ENCODE data around the gene OPN1MW.
"Not testable (repeated sequence)": the region's sequence is repeated elsewhere in the genome, so short reads cannot be mapped to it uniquely, and the experiment has no call there.

The OPN1MW gene

DNA sequence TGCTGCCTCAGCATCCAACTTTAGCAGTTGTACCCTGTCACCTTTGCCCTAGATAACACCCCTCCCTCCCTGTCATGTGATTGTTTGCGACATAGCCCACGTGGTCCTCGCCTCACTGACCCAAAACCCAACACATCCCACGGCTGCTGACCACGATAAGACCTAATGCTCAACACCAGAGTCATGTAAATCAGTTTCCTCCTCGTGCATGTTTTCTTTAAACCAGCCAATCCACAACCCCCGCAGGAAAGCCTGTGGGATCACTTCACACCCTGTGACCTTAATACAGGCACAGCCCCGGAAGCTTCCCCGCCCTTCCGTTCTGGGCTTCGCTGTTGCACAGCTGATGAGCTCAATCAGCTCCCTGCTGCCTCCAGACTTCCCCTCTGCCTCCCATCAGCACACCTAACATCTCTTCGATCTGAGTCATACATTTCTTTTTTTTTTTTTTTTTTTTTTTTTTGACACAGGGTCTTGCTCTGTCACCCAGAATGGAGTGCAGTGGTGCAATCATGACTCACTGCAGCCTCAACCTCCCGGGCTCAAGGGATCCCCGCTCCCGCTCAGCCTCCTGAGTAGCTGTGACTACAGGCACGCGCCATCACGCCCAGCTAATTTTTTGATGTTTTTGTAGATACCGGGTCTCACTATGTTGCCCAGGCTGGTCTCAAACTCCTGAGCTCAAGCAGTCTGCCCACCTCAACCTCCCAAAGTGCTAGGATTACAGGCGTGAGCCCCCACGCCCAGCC is 27.4 kb downstream of the OPN1MW start:
- in situ Hi-C loops (cut with MboI; ENCODE audit: low sequenced_read_pairs) = not testable (repeated sequence)

DNA sequence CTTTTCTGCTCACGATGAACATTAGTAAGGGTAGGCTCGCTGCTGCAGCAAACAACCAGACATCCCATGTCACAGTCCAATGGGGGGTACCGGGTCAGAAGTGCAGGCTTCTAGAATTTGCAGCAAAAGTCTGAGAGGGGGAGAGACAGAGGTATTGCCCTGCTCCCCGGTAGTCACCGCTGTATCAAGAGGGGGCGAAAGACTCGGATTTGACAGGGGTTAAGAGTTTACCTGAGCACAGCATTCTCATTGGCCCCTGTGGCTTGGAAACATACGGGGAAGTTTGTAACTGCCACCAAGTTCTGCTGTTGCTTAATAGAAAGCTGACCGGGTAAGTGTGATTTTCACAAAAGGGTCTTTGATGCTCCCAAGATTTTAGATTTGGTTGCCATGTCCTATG is 28.7 kb downstream of the OPN1MW start:
- in situ Hi-C loops (cut with MboI; ENCODE audit: low sequenced_read_pairs) = not testable (repeated sequence)

DNA sequence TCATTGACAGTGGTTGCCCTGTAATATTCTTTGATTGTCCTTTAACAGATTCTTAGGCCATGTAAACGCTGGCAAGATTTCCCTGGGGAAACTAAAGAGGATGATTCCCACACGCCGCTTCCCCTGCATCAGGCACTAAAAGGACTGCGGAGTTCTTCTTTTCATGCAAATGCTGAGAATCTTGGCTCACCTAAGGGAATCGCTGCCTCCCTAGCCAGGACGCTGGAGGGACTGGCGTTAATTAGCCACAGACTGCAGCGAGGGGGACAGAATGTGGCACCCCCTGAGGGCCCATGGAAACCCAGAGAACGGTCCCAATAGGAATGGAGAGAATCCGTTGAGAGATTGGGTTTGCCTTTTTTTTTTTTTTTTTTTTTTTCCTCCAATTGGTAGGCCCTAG is 29.1 kb downstream of the OPN1MW start:
- in situ Hi-C loops (cut with MboI; ENCODE audit: low sequenced_read_pairs) = not testable (repeated sequence)

DNA sequence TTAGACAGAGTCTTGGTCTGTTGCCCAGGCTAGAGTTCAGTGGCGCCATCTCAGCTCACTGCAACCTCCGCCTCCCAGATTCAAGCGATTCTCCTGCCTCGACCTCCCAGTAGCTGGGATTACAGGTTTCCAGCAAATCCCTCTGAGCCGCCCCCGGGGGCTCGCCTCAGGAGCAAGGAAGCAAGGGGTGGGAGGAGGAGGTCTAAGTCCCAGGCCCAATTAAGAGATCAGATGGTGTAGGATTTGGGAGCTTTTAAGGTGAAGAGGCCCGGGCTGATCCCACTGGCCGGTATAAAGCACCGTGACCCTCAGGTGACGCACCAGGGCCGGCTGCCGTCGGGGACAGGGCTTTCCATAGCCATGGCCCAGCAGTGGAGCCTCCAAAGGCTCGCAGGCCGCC is 37.1 kb downstream of the OPN1MW start, which contains the start of gene OPN1MW2:
TSS of gene OPN1MW2 (plus strand) at position 301 of the 400 bp plus-strand sequence. CDS start at position 361, 60 bp downstream.
- in situ Hi-C loops (cut with MboI; ENCODE audit: low sequenced_read_pairs) = not testable (repeated sequence)

DNA sequence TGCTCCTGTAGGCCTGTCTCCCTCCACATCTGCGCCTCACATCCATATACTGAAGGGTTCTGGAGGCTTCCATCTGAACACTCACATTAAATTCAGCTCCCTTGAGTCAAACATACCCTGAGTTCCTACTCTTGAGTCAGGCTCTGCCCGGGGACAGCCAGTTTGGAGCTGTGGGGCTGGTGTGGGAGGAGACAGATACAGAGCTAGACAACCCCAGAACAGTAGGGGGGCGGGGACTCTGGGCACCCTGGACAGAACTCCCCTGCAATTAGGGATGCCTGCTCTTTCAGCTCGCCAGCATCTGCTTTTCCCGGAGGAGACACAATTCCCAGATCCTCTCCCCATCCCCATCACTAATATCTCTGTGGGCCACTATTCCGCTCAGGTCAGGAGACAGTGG is 42.9 kb downstream of the OPN1MW start:
- in situ Hi-C loops (cut with MboI; ENCODE audit: low sequenced_read_pairs) = not testable (repeated sequence)

DNA sequence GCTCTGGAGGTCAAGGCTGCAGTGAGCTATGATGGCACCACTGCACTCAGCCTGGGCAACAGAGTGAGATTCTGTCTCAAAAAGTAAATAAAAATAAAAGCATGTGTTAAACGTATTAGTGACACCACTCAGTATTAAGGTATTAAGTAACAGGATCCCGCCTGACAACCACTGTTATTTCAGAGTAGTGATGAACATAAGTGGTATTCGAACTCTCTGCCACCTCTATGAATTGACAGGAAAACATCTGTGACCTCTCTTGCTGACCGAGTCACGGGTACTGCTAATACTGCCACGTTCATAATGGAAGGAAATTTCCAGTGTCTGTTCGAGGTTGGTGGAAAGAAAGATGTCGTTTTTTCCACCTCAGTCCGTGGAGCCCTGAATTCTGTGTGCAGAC is 44.3 kb downstream of the OPN1MW start:
- in situ Hi-C loops (cut with MboI; ENCODE audit: low sequenced_read_pairs) = not testable (repeated sequence)

DNA sequence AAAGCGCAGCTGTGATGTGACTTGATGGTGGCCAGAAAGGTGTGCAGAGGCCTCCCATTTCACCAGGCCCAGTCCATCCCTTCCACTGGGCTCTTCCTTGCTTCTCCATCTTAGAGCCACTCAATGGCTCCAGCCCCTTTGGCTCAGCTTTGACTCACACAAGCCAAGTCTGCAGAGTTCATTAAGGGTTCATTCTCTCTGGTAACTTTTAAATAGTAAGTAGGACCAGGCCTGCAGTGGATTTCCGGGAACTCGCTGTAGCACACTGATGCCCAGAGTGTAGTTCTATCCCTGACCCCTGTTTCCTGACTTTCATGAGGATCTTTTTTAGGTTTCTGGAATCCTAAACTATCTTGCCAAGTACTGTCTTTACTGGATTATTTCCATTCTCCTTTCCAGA is 49.0 kb downstream of the OPN1MW start:
- in situ Hi-C loops (cut with MboI; ENCODE audit: low sequenced_read_pairs) = not testable (repeated sequence)

DNA sequence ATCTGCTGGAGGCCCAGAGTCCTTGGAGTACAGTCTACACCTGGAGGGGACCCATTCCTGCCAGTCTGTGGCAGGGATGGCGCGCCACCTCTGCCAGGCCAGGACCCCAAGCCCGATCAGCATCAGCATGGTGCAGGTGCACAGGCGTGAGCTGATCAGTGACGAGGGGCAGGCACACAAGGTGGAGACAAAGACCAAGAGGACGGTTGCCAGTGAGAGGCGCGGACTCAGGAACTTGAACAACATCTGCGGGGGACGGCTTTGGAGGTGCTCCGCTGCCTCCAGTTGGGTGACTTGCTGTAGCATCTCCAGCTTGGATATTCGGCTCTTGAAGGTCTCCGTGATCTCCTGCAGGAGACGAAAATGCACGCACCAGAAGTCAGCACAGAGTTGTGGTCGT is 51.2 kb downstream of the OPN1MW start:
- in situ Hi-C loops (cut with MboI; ENCODE audit: low sequenced_read_pairs) = not testable (repeated sequence)

DNA sequence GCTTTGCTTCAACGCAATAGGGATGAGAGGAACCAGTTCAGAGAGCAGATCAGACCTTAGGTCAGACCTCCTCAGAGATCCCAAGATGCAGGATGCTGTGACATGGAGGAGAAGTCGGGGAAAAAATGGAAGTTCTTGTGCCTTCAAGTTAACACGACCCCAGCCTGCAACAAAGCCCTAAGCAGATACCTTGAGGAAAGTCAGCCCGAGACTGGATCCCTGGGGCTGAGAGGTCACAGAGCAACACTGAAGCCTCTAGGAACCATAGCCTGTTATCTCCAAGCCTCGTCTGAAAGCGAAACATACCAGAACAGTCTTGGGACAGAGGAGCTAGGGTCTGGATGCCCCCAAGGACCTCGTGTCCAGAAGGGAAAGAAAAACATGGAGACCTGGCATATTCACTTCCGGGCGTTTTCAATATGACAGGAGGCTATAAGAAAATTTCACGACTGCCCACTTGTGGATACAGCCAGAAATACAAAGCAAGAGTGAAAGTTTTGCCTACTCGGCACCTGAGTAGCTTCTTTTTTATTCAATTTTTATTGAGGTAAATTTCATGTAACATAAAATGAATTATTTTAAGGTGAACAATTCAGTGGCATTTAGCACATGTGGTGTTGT is 56.7 kb downstream of the OPN1MW start:
- in situ Hi-C loops (cut with MboI; ENCODE audit: low sequenced_read_pairs) = not testable (repeated sequence)

DNA sequence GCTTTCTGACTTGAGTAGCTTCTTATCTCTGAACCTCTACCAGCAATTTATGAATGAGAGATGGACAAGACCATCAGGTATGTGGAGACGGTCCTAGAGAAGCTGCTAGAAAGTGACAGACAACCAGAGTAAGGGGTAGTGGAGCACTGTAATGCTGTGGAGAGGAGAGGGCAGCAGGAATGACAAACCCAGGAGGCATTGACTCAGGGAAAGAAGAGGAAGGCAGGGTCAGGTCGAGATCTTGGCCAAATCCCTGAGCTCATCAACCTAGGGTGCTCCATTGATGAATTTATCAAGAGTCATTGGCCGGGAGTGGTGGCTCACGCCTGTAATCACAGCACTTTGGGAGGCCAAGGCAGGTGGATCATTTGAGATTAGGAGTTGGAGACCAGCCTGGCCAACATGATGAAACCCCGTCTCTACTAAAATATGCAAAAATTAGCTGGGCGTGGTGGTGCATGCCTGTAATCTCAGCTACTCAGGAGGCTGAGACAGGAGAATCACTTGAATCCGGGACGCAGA is 57.6 kb downstream of the OPN1MW start:
- in situ Hi-C loops (cut with MboI; ENCODE audit: low sequenced_read_pairs) = not testable (repeated sequence)
